Mucosa of stomach (tissue), 1 donor: ENCODE results near the gene DPP10.

Experiments
- H3K27me3 ChIP-seq: one replicate; pipeline ENCODE4 v1.7.0; 2013; ENCODE audit warnings: mild to moderate bottlenecking, low read length; ENCODE audit not compliant: control insufficient read depth, insufficient read depth
- H3K36me3 ChIP-seq: one replicate; pipeline ENCODE4 v1.7.0; 2013; ENCODE audit warnings: low read length; ENCODE audit not compliant: control insufficient read depth, insufficient read depth
- H3K4me1 ChIP-seq: one replicate; pipeline ENCODE4 v1.7.0; 2013; ENCODE audit warnings: mild to moderate bottlenecking, low read length; ENCODE audit not compliant: control insufficient read depth, insufficient read depth
- H3K4me3 ChIP-seq: one replicate; pipeline ENCODE4 v1.7.0; 2013; ENCODE audit warnings: low read length
- H3K9ac ChIP-seq: one replicate; pipeline ENCODE4 v1.7.0; 2013; ENCODE audit warnings: mild to moderate bottlenecking, low read length, moderate library complexity
- H3K9me3 ChIP-seq: one replicate; pipeline ENCODE4 v1.7.0; 2013; ENCODE audit warnings: mild to moderate bottlenecking, low read length, moderate library complexity; ENCODE audit not compliant: control insufficient read depth
- donor health status: Pancreatic carcinoma.

The DPP10 gene

GRCh38 chr2:115183144-115183543 lies 740.7 kb downstream of the DPP10 start:
- Histone ChIP-seq H3K27me3 (no peaks in the 10 kb centered on the region), H3K9ac (no peak overlapping the region), H3K9me3 (no peaks in the 10 kb centered on the region), H3K36me3 (no peaks in the 10 kb centered on the region), H3K4me1 (no peaks in the 10 kb centered on the region), H3K4me3 (no peak overlapping the region)

- H3K27me3 ChIP-seq, result no peaks in the 10 kb centered on the region
- H3K9me3 ChIP-seq, result no peaks in the 10 kb centered on the region
Measured at GRCh38 chr2:115190459-115190858, 748.0 kb downstream of the DPP10 start.

GRCh38 chr2:115194623-115195022 lies 752.2 kb downstream of the DPP10 start:
- Histone ChIP-seq H3K4me3 (no peak overlapping the region), H3K9ac (no peak overlapping the region), H3K4me1 (no peaks in the 10 kb centered on the region), H3K9me3 (no peaks in the 10 kb centered on the region), H3K36me3 (no peaks in the 10 kb centered on the region), H3K27me3 (no peaks in the 10 kb centered on the region)

More at GRCh38 chr2:115190459-115190858, 748.0 kb downstream of the DPP10 start:
- Histone ChIP-seq H3K9ac (no peak overlapping the region), H3K36me3 (no peaks in the 10 kb centered on the region), H3K4me1 (no peaks in the 10 kb centered on the region), H3K4me3 (no peak overlapping the region)

- Histone ChIP-seq H3K27me3 (no peaks in the 10 kb centered on the region), H3K9ac (no peak overlapping the region), H3K36me3 (no peaks in the 10 kb centered on the region)
Measured at GRCh38 chr2:115196587-115196986, 754.1 kb downstream of the DPP10 start.

GRCh38 chr2:115199966-115200365 lies 757.5 kb downstream of the DPP10 start:
- Histone ChIP-seq H3K9me3 (no peaks in the 10 kb centered on the region), H3K9ac (no peak overlapping the region), H3K4me1 (no peaks in the 10 kb centered on the region), H3K36me3 (no peaks in the 10 kb centered on the region), H3K4me3 (no peak overlapping the region), H3K27me3 (no peaks in the 10 kb centered on the region)

More at GRCh38 chr2:115196587-115196986, 754.1 kb downstream of the DPP10 start:
- Histone ChIP-seq H3K4me3 (no peak overlapping the region), H3K4me1 (no peaks in the 10 kb centered on the region), H3K9me3 (no peaks in the 10 kb centered on the region)

- Histone ChIP-seq H3K36me3 (no peaks in the 10 kb centered on the region), H3K4me1 (no peaks in the 10 kb centered on the region), H3K4me3 (no peak overlapping the region), H3K27me3 (no peaks in the 10 kb centered on the region), H3K9me3 (no peaks in the 10 kb centered on the region), H3K9ac (no peak overlapping the region)
Measured at GRCh38 chr2:115201386-115201785, 758.9 kb downstream of the DPP10 start.

GRCh38 chr2:115208493-115209164 lies 766.2 kb downstream of the DPP10 start:
- Histone ChIP-seq H3K27me3 (no peaks in the 10 kb centered on the region), H3K4me1 (no peaks in the 10 kb centered on the region), H3K9me3 (no peaks in the 10 kb centered on the region), H3K9ac (no peak overlapping the region), H3K4me3 (no peak overlapping the region), H3K36me3 (no peaks in the 10 kb centered on the region)

GRCh38 chr2:115214050-115214449 lies 771.6 kb downstream of the DPP10 start:
- H3K36me3 ChIP-seq, result no peaks in the 10 kb centered on the region
- no peaks in the 10 kb centered on the region for H3K4me1 ChIP-seq
- H3K9ac ChIP-seq, result no peak overlapping the region
- no peaks in the 10 kb centered on the region for H3K27me3 ChIP-seq
- no peaks in the 10 kb centered on the region for H3K9me3 ChIP-seq
- H3K4me3 ChIP-seq, result no peak overlapping the region

- Histone ChIP-seq H3K27me3 (no peaks in the 10 kb centered on the region), H3K4me1 (no peaks in the 10 kb centered on the region), H3K9ac (no peak overlapping the region), H3K9me3 (no peaks in the 10 kb centered on the region), H3K36me3 (no peaks in the 10 kb centered on the region), H3K4me3 (no peak overlapping the region)
Measured at GRCh38 chr2:115219296-115219695, 776.9 kb downstream of the DPP10 start.

- no peaks in the 10 kb centered on the region for H3K9me3 ChIP-seq
- H3K27me3 ChIP-seq, result no peaks in the 10 kb centered on the region
- no peak overlapping the region for H3K9ac ChIP-seq
- no peaks in the 10 kb centered on the region for H3K36me3 ChIP-seq
- H3K4me1 ChIP-seq, result no peaks in the 10 kb centered on the region
- no peak overlapping the region for H3K4me3 ChIP-seq
Measured at GRCh38 chr2:115234186-115234585, 791.7 kb downstream of the DPP10 start.

- Histone ChIP-seq H3K36me3 (no peaks in the 10 kb centered on the region), H3K9ac (no peak overlapping the region), H3K4me1 (no peaks in the 10 kb centered on the region), H3K27me3 (no peaks in the 10 kb centered on the region), H3K4me3 (no peak overlapping the region), H3K9me3 (no peaks in the 10 kb centered on the region)
Measured at GRCh38 chr2:115234737-115235136, 792.3 kb downstream of the DPP10 start.

GRCh38 chr2:115248066-115248465 lies 805.6 kb downstream of the DPP10 start:
- no peak overlapping the region for H3K4me3 ChIP-seq
- no peaks in the 10 kb centered on the region for H3K27me3 ChIP-seq
- H3K36me3 ChIP-seq, result no peaks in the 10 kb centered on the region
- no peaks in the 10 kb centered on the region for H3K4me1 ChIP-seq
- no peaks in the 10 kb centered on the region for H3K9me3 ChIP-seq
- H3K9ac ChIP-seq, result no peak overlapping the region

GRCh38 chr2:115277366-115277765 lies 834.9 kb downstream of the DPP10 start:
- no peaks in the 10 kb centered on the region for H3K4me1 ChIP-seq
- H3K36me3 ChIP-seq, result no peaks in the 10 kb centered on the region
- H3K9me3 ChIP-seq, result no peaks in the 10 kb centered on the region

More at GRCh38 chr2:115277366-115277765, 834.9 kb downstream of the DPP10 start:
- Histone ChIP-seq H3K4me3 (no peak overlapping the region), H3K9ac (no peak overlapping the region), H3K27me3 (no peaks in the 10 kb centered on the region)
